ENCODE results near the gene STPG1. TPM values are rescaled to one million over a fixed set of nuclear protein-coding genes. Genes with fewer than 3 reads are reported as not detected.
"Not testable (repeated sequence)": the region's sequence is repeated elsewhere in the genome, so short reads cannot be mapped to it uniquely, and the experiment has no call there.

STPG1 gene
- 13.1 TPM for total RNA-seq
- long read RNA-seq, transcript STPG1-202 (9 exons, 2,715 nt) = major isoform, 8 of 18 reads
- long read RNA-seq, partial matches to known transcripts = 3 of 18 reads
- long read RNA-seq, other reads (novel, unspliced or antisense) = 7 of 18 reads

GRCh38 chr1:24413350-24414163, at the start of gene STPG1:
STPG1 (minus strand) TSS chr1:24413782; CDS start chr1:24401388, 12,394 bp downstream.
- peak within 1 kb of the TSS; percentile 86 for H3K27ac ChIP-seq
- H3K36me3 ChIP-seq = no peaks in the 10 kb centered on the region
- ATAC-seq = peak; percentile 88 to 89
- H3K4me1 ChIP-seq = peaks cover 52% of the 10 kb centered on the region
- no peaks in the 10 kb centered on the region for H3K27me3 ChIP-seq (ENCODE audit: low read depth)
- DNase-seq = peak; percentile 90
- H3K9me3 ChIP-seq = no peaks in the 10 kb centered on the region
- intact Hi-C loops (cut with DNase I) = no loop called here
- H3K4me3 ChIP-seq = peak within 1 kb of the TSS; percentile 82
- no peak for TF ChIP-seq CTCF (IDR thresholded peaks at IDR 0.05)

- intact Hi-C loops (cut with DNase I); H3K27me3 ChIP-seq (ENCODE audit: low read depth); H3K27ac ChIP-seq; ATAC-seq; DNase-seq; H3K4me1 ChIP-seq; H3K9me3 ChIP-seq; H3K4me3 ChIP-seq: not testable (repeated sequence)
- peaks cover 76% of the 10 kb centered on the region for H3K36me3 ChIP-seq
Observed at GRCh38 chr1:24462128-24462527, 48.5 kb upstream of the STPG1 start.

GRCh38 chr1:24459551-24460266, 46.1 kb upstream of the STPG1 start:
- ATAC-seq (no peak), DNase-seq (no peak)
- no peaks in the 10 kb centered on the region for H3K4me1 ChIP-seq
- no peak for TF ChIP-seq CTCF (IDR thresholded peaks at IDR 0.05)
- H3K27ac ChIP-seq = no peak overlapping the region
- H3K27me3 ChIP-seq (ENCODE audit: low read depth) = no peaks in the 10 kb centered on the region
- no peaks in the 10 kb centered on the region for H3K9me3 ChIP-seq
- intact Hi-C loops (cut with DNase I) = no loop called here
- H3K36me3 ChIP-seq = peaks cover 91% of the 10 kb centered on the region
- no peak overlapping the region for H3K4me3 ChIP-seq

- H3K9me3 ChIP-seq = no peaks in the 10 kb centered on the region
- peaks cover 94% of the 10 kb centered on the region for H3K36me3 ChIP-seq
- DNase-seq (no peak), ATAC-seq (no peak)
- no peak overlapping the region for H3K4me3 ChIP-seq
- H3K4me1 ChIP-seq = no peaks in the 10 kb centered on the region
- intact Hi-C loops (cut with DNase I) = no loop called here
- no peaks in the 10 kb centered on the region for H3K27me3 ChIP-seq (ENCODE audit: low read depth)
- no peak overlapping the region for H3K27ac ChIP-seq
- no peak for TF ChIP-seq CTCF (IDR thresholded peaks at IDR 0.05)
Observed at GRCh38 chr1:24457866-24458265, 44.3 kb upstream of the STPG1 start.

GRCh38 chr1:24455272-24455671, 41.7 kb upstream of the STPG1 start:
- Histone ChIP-seq H3K27ac (no peak overlapping the region), H3K27me3 (ENCODE audit: low read depth) (no peaks in the 10 kb centered on the region), H3K4me1 (no peaks in the 10 kb centered on the region), H3K36me3 (peaks cover 87% of the 10 kb centered on the region), H3K9me3 (no peaks in the 10 kb centered on the region), H3K4me3 (no peak overlapping the region)
- intact Hi-C loops (cut with DNase I) = no loop called here
- no peak for TF ChIP-seq CTCF (IDR thresholded peaks at IDR 0.05)
- DNase-seq (no peak), ATAC-seq (no peak)

- H3K36me3 ChIP-seq = peaks cover 87% of the 10 kb centered on the region
- intact Hi-C loops (cut with DNase I) = no loop called here
Observed at GRCh38 chr1:24454673-24455072, 41.1 kb upstream of the STPG1 start.

More at GRCh38 chr1:24454673-24455072, 41.1 kb upstream of the STPG1 start:
- Histone ChIP-seq H3K9me3 (no peaks in the 10 kb centered on the region), H3K4me1 (no peaks in the 10 kb centered on the region), H3K27me3 (ENCODE audit: low read depth) (no peaks in the 10 kb centered on the region), H3K27ac (no peak overlapping the region), H3K4me3 (no peak overlapping the region)
- no peak for TF ChIP-seq CTCF (IDR thresholded peaks at IDR 0.05)
- ATAC-seq (no peak), DNase-seq (no peak)
